ENCODE measurements around the gene ECI2.

DNA sequence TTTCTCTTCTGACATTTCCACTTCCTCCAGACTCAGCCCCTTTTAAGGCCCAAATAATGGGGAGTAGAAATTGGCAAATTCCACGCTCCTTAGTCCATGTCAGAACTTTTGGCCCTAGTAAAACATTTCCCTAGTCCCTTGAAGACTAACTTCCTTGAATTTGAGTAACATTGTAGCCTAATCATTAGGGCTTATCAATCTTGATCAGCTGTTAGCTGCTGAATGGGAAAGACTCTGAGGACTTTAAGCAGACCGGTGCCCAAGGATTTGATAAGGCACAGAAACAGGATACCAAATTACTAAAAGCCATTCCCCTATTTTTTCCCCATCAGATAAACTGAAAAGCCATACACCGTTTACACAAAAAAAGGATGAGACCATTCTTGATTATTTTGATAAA is 37.0 kb upstream of the ECI2 start:
- TF ChIP-seq POLR2A (IDR thresholded peaks at IDR 0.05) (no peak), EP300 (IDR thresholded peaks at IDR 0.05) (no peak)
- TF ChIP-seq, protein P1, sequence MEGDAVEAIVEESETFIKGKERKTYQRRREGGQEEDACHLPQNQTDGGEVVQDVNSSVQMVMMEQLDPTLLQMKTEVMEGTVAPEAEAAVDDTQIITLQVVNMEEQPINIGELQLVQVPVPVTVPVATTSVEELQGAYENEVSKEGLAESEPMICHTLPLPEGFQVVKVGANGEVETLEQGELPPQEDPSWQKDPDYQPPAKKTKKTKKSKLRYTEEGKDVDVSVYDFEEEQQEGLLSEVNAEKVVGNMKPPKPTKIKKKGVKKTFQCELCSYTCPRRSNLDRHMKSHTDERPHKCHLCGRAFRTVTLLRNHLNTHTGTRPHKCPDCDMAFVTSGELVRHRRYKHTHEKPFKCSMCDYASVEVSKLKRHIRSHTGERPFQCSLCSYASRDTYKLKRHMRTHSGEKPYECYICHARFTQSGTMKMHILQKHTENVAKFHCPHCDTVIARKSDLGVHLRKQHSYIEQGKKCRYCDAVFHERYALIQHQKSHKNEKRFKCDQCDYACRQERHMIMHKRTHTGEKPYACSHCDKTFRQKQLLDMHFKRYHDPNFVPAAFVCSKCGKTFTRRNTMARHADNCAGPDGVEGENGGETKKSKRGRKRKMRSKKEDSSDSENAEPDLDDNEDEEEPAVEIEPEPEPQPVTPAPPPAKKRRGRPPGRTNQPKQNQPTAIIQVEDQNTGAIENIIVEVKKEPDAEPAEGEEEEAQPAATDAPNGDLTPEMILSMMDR (IDR thresholded peaks at IDR 0.05), result no peak
